ENCODE results near the gene OPRM1.

The OPRM1 gene

DNA sequence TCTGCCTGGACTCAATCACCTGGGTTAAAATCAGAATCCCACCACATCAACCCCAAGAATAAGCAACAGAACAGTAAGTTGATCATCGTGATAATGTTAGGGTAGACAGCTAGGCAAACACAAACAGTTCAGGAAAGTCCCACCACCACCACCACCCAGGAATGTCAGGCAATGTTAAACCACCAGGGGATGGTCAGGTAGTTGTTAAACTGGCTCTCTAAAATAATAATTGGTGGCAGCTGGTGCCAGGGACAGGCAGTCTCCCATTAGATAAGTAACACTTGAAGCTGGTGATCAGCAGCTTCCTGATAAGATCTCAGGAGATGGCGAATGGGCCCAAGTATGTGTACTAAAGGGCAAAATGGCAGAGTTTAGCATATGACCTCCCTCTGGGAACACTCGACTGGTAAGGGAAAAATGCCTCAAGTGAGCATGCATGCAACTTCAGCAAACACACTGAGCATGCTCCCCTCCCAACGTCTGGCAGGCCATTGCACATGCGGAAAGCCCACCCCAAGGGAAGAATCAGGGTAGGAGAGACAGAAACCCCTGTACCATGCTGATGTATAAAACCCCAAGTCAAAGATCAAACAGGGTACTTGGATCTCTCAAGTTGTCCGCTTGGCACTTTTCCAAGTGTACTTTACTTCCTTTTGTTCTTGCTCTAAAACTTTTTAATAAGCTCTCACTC is 250.9 kb downstream of the OPRM1 start:
- DNase-seq = no peak

DNA sequence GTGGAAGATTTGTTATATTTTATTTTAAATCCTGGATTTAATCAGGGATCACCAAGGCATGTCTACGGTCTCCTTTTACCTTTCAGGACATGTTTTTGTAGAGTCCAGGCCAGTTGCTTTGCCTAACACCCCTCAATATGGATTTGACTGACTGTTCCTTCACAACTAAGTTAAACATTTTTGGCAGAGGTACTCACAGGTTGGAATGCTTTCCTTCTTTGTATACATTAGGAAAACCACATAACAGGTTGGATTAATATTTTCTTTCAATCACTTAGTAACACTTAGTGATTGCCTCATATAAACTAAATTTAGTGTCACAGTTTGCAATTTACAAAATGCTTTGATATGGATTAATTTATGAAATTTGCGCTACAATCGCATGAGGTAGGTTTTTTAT is 253.0 kb downstream of the OPRM1 start:
- DNase-seq = no peak

DNA sequence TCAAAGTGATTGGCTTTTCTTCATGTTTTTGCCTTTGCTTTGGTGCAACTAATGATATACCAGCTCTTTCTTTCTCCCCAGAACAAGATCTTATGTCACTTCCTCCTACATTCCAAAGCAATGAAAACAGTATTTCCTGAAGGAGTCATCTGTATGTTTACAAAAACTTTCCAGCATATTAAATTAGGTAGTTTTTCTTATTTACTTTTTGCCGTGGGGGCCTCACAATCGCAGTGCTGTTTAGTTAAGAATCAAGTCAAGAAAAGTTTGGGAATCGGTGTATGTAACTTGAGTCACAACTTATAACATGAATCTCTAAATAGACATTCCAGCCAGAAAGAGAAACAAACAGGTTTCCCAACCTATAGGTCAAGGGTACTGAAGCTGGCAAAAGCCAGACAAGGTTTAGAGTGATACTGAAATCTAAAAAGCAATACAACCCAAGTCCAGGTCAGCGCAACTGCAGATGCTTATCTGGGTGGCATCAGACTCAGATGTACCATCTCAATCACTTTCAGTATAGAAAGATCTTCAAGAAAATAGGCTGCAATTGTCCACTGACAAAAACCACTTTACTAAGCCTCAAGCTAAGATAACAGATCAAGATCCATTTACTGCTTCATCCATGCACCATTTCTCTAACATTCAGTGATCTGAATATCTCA is 253.9 kb downstream of the OPRM1 start:
- DNase-seq = no peak

DNA sequence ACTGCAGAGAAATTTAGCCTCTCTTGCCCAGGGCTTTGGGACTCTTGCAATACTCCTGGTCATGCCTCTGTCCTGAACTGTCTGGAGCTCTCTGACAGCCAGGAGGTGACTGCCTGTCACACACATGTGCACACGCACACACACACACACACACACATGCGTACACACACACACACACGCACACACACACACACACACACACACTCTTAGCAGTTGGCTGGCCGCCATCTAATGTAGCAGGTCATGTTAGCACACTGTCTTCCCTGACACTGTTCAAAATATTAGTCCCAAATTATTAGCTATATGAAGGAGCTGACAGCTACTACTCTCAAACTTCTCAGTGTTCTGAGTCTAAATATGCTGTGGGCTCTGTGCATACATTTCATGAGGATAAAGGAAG is 256.7 kb downstream of the OPRM1 start:
- no peak for DNase-seq

All from effector CD4-positive, alpha-beta T cell (primary cell).